ENCODE results near the gene WDR27. TPM values are rescaled to one million over a fixed set of nuclear protein-coding genes. Genes with fewer than 3 reads are reported as not detected.
A peak's percentile ranks its signal among the peaks of the same experiment; 100 is the strongest.

WDR27 gene
- total RNA-seq, 6 donors from 2014 or later: 20.1 to 80.7 (median 40.3) TPM

DNA sequence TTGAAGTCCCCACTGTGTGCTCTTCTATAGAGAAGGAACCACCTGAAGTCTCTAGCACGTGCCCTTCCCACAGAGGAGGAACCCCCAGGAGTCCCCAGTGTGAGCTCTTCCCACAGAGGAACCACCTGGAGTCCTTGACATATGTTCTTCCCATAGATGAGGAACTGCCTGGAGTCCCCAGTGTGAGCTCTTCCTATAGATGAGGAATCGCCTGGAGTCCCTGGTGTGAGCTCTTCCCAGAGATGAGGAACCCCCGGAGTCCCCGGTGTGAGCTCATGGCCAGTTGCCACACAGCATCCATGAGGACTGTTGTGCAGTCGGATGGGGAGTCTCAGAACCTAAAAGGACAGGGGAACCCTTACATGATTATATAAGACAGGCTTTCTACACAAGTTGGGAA, 290.1 kb downstream of the WDR27 start:
- Histone ChIP-seq H3K4me3 (no peak overlapping the region), H3K27me3 (no peaks in the 10 kb centered on the region), H3K9me3 (peaks cover 0 to 11% (median 2%) of the 10 kb centered on the region in 4 donors), H3K27ac (no peak overlapping the region), H3K36me3 (no peaks in the 10 kb centered on the region), H3K4me1 (peaks cover 0 to 3% (median 0%) of the 10 kb centered on the region in 4 donors)
- WGBS, 2 donors: 87 to 89% methylated on average over 5 of the region's 5 CpGs
- TF ChIP-seq, protein P1, sequence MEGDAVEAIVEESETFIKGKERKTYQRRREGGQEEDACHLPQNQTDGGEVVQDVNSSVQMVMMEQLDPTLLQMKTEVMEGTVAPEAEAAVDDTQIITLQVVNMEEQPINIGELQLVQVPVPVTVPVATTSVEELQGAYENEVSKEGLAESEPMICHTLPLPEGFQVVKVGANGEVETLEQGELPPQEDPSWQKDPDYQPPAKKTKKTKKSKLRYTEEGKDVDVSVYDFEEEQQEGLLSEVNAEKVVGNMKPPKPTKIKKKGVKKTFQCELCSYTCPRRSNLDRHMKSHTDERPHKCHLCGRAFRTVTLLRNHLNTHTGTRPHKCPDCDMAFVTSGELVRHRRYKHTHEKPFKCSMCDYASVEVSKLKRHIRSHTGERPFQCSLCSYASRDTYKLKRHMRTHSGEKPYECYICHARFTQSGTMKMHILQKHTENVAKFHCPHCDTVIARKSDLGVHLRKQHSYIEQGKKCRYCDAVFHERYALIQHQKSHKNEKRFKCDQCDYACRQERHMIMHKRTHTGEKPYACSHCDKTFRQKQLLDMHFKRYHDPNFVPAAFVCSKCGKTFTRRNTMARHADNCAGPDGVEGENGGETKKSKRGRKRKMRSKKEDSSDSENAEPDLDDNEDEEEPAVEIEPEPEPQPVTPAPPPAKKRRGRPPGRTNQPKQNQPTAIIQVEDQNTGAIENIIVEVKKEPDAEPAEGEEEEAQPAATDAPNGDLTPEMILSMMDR (IDR thresholded peaks at IDR 0.05): no peak
- TF ChIP-seq EP300 (IDR thresholded peaks at IDR 0.05): no peak
- no peak for ATAC-seq (ENCODE audit: low FRiP score in 2 of 2)
- DNase-seq: no peak

DNA sequence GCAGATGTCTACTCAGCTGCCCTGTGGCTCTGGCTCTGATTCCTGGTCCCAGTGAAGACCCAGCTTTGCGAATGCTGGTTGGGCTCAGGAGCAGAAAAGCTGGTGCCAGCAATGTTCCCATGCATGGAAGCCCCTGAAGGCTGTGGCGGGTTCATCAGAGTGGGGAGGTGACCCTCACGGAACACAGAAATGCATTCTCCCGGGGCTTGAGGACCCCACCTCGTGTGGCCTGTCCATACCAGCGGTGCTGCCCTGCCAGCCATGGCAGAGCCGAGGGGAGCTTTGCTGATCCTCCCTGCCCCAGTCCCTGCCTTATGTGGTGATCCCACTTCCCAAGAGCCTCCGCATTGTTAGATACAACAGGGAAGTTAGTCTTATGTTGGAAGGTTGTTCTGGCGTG, 290.5 kb downstream of the WDR27 start:
- Histone ChIP-seq H3K9me3 (peaks cover 0 to 11% (median 2%) of the 10 kb centered on the region in 4 donors), H3K27ac (no peak overlapping the region), H3K4me1 (peaks cover 0 to 3% (median 0%) of the 10 kb centered on the region in 4 donors), H3K27me3 (no peaks in the 10 kb centered on the region), H3K4me3 (no peak overlapping the region), H3K36me3 (no peaks in the 10 kb centered on the region)
- 83 to 93% methylated on average over 8 to 9 of the region's 9 CpGs for WGBS, 2 donors
- DNase-seq: peak in 1 of 2 donors; percentile 12
- TF ChIP-seq POLR2AphosphoS5 (IDR thresholded peaks at IDR 0.05): no peak
- TF ChIP-seq POLR2A (IDR thresholded peaks at IDR 0.05): no peak
- TF ChIP-seq, protein P1 (IDR thresholded peaks at IDR 0.05): no peak
- TF ChIP-seq EP300 (IDR thresholded peaks at IDR 0.05): no peak
- peak in 1 of 2 donors; percentile 43 for ATAC-seq (ENCODE audit: low FRiP score in 2 of 2)

DNA sequence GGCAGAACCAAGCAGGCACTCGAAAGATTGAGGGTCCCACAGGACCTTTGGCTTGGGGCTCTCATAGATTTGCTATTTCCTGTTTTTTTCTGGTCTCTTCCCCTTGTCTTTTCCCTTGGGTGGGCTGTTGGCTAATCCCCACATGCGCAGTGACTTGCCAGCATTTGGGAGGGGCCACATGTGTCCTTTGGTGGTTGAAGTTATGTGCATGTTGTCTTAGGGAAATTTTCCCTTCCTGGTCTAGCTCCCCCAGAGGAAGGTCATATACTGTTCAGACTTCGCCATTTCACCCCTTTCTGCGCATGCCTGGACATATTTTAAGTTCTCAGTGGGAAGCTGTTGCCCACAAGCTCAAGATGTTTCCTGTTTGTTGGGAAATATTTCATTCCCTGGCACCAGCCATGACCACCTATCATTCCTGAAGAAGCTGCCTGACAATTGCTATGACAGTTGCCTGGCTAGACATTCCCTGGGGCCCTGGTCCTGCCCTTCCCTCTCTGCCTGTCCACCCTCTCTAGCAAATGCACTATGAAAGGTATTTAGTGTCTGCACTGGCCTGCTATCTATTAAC, 292.0 kb downstream of the WDR27 start:
- Histone ChIP-seq H3K27ac (no peak overlapping the region), H3K4me1 (no peaks in the 10 kb centered on the region), H3K27me3 (no peaks in the 10 kb centered on the region), H3K36me3 (no peaks in the 10 kb centered on the region), H3K4me3 (no peak overlapping the region), H3K9me3 (peaks cover 0 to 7% (median 2%) of the 10 kb centered on the region in 4 donors)
- TF ChIP-seq, protein P1 (IDR thresholded peaks at IDR 0.05): no peak
- TF ChIP-seq EP300 (IDR thresholded peaks at IDR 0.05) (no peak), POLR2A (IDR thresholded peaks at IDR 0.05) (no peak), POLR2AphosphoS5 (IDR thresholded peaks at IDR 0.05) (no peak)
- ATAC-seq (ENCODE audit: low FRiP score in 2 of 2): no peak
- no peak for DNase-seq
- WGBS, 2 donors: 58 to 65% methylated on average over 4 of the region's 4 CpGs

DNA sequence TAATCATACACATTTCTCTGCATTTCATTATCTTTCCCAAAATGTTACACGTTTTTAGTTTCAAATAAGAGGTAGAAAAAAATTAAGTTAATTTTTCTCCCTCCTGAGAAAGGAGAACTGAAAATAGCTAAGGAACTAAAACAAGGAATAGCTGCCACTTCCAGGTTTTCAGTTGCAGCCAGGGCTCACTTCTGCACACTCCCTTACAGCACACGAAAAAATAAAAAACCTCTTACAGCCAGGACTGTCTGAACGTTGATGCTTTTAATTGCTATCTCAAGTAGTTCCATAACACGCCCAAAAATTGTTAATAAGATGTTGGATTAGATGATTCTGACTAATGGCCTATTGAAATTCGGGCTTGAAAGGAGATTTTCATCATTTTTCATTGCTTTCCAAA, 294.5 kb downstream of the WDR27 start:
- Histone ChIP-seq H3K27me3 (no peaks in the 10 kb centered on the region), H3K9me3 (no peaks in the 10 kb centered on the region), H3K4me3 (no peak overlapping the region), H3K27ac (no peak overlapping the region), H3K36me3 (no peaks in the 10 kb centered on the region), H3K4me1 (no peaks in the 10 kb centered on the region)
- DNase-seq: no peak
- 45 to 52% methylated on average over 5 of the region's 5 CpGs for WGBS, 2 donors
- TF ChIP-seq POLR2A (IDR thresholded peaks at IDR 0.05) (no peak), EP300 (IDR thresholded peaks at IDR 0.05) (no peak), POLR2AphosphoS5 (IDR thresholded peaks at IDR 0.05) (no peak)
- TF ChIP-seq, protein P1 (IDR thresholded peaks at IDR 0.05): no peak
- no peak for ATAC-seq (ENCODE audit: low FRiP score in 2 of 2)

Other genes with a start within 250 kb of the WDR27 start
- 10 to 100 TPM; 16.8 to 33.5 (median 26.9) TPM for gene C6orf120, start 97 bp upstream of the WDR27 start, total RNA-seq
- gene PHF10, start 22.5 kb upstream of the WDR27 start, total RNA-seq: 10 to 100 TPM; 30.0 to 79.2 (median 42.4) TPM
- 1 to 10 TPM in 5 of 6 donors, under 1 TPM in 1; 0.89 to 6.3 (median 1.2) TPM for gene DYNLT2, start 49.5 kb upstream of the WDR27 start, total RNA-seq
- 10 to 100 TPM; 12.6 to 51.3 (median 18.5) TPM for gene ERMARD, start 49.6 kb upstream of the WDR27 start, total RNA-seq